GM12891 (cell line): ENCODE data around the gene MAPT.

Experiments used
- POLR2A ChIP-seq: IDR thresholded peaks from 2 replicates; pipeline ENCODE4 v1.6.1; 2011; ENCODE audit warnings: low read depth, low read length, control low read depth
- POLR2AphosphoS5 ChIP-seq: IDR thresholded peaks from 2 replicates; pipeline ENCODE4 v1.6.1; 2011; ENCODE audit warnings: low read depth, low read length, control low read depth
- POU2F2 ChIP-seq: IDR thresholded peaks from 2 replicates; pipeline ENCODE4 v1.6.1; 2011; ENCODE audit warnings: low read depth, mild to moderate bottlenecking, control low read depth, low read length, moderate library complexity
- TAF1 ChIP-seq: IDR thresholded peaks from 2 replicates; pipeline ENCODE4 v1.6.1; 2011; ENCODE audit warnings: low read depth, low read length, control low read depth

DNA sequence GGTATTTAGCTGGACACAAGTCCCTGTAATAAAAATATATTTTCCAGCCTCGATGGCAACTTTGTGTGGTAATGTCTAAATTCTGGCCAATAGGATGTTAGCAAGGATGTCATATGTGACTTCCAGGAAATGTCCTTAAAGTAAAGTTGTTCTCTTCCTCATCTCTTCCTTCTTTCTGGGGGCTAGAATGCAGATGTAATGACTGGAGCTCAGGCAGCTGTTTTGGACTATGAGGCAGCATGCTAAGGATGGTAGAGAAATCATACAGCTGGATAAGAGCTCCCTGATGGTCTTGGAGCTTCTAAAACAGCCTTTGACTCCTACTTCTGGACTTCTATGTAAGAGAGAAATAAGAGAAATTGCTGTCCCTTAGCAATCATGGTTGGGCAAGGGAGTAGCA is 16.9 kb upstream of the MAPT start:
- TF ChIP-seq POLR2AphosphoS5 (no peak), POLR2A (no peak), TAF1 (no peak), POU2F2 (no peak)
